Measurements from ENCODE around the gene STAB2.

STAB2 gene

GRCh38 chr12:103755425-103755824 lies 168.4 kb downstream of the STAB2 start:
- DNase-seq, result no peak

GRCh38 chr12:103756443-103756842 lies 169.4 kb downstream of the STAB2 start:
- DNase-seq, result no peak

DNA sequence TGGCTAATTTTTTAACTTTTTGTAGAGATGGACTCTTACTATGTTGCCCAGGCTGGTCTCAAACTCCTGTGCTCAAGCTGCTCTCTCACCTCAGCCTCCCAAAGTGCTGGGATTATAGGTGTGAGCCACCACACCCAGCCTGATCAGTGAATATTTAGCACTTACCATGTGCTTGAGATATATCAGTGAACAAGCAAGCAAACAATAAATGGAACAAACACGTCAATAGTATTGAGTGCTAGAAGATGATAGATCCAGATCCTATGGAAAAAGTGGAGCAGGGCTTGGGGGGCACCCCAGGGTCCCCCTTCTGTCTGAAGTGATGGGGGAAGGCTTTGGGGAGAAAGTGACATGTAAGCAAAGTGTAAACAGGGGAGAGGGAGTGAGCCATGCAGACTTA lies 170.2 kb downstream of the STAB2 start:
- no peak for DNase-seq

GRCh38 chr12:103758310-103759089 lies 171.4 kb downstream of the STAB2 start:
- DNase-seq, result no peak

DNA sequence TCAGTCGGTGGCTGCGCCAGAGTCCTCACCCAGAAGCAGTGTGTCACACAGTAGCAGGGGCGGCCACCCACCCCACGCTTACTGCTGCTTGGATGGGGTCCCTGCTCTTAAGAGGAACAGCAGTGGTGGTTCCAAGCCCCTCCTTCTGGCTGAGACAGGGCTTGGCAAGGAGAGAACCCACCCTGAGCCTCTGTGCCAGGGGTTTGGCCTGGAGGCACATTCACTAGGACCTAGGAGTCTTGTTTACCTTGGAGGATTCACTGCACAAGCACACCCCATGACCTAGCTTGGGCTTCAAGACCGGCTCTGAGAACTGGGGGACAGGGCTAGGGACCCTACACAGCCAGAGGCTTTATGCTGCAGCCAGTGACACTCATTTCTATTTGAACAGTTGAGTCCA lies 175.4 kb downstream of the STAB2 start:
- DNase-seq, result no peak

DNA sequence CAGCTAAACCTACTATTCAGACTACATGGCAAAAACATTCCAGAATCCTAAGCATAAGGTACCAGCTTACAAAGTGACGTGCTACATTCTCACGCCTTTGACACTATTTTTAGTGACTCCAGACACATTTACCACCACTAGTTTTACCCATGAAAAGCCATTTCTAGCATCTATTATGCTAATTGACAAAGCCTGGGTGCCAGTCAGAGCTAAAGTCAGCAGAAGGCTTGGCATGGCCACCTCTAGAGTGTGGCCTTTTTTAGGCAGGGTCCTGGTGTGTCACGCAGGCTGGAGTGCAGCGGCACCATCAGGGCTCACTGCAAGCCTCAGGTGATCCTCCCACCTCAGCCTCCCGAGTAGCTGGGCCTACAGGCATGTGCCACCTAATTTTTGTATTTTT lies 178.2 kb downstream of the STAB2 start:
- DNase-seq, result no peak

DNA sequence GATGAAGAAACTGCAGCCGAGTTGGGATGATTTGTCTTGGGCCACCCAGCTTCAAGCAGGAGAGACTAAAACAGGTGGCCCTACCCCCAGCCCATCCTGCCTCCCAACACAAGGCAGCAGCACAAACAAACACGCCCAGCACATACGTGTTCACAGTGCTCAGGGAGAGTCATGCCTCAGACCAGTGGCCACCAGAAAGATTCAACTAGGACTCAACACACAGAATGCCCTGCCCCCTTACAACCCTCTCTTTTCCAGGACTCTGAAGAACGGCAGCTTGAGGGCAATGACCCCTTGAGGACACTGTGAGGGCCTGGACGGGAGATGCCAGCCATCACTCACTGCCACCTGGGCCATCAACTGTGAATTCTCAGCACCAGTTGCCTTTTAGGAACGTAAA lies 179.0 kb downstream of the STAB2 start:
- DNase-seq, result no peak

DNA sequence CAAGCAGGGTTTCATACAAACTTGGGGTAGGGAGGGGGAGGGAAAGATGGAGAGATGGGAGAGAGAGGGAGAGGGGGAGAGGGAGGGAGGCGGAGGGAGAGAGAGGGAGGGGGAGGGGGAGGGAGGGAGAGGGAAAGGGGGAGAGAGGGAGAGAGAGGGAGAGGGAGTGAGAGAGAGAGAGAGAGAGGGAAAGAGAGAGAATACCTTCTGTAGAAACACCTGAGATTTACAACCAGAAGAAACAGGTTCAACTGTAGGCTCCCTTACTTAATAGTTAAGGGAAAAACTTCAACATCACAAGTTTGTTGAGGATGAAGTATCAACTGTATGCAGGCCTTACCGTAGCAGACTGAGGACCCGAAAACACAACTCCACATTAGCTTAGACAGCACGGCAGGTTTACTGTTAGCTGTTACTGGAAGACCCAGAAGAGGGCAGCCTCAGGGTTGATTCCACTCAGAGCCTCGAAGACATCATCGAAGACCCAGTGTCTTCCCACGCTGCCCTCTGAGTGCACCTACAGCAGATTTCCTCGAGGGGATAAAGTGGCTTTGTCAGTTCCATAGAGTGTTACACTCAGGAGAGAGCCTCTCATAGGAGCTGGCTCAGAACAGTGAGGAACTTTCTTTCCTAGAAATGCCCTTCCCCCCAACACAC lies 181.5 kb downstream of the STAB2 start:
- no peak for DNase-seq

- DNase-seq, result no peak
These were observed 182.3 kb downstream of the STAB2 start for GRCh38 chr12:103769240-103769945.

DNA sequence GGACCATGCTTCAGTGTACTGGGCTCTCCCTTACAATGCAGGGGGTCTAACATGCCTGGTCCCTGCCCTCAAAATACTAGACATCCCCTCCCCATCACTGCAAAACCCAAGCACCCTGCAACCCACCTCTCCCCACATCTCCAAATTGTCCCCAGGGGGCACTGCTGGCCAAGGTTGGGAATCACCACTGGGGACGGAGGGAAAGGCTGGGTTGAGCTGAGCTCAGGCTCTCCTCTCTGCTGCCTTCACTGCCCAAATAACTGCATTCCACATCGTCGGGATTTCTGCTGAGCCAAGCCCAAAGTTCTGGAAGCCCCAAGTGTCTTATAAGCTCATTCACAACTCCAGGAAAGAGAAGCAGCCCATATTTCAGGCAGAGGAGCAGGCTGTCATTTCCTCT lies 184.4 kb downstream of the STAB2 start:
- peak; percentile 8 for DNase-seq

- no peak for DNase-seq
These were observed 185.5 kb downstream of the STAB2 start for GRCh38 chr12:103772367-103773108.

DNA sequence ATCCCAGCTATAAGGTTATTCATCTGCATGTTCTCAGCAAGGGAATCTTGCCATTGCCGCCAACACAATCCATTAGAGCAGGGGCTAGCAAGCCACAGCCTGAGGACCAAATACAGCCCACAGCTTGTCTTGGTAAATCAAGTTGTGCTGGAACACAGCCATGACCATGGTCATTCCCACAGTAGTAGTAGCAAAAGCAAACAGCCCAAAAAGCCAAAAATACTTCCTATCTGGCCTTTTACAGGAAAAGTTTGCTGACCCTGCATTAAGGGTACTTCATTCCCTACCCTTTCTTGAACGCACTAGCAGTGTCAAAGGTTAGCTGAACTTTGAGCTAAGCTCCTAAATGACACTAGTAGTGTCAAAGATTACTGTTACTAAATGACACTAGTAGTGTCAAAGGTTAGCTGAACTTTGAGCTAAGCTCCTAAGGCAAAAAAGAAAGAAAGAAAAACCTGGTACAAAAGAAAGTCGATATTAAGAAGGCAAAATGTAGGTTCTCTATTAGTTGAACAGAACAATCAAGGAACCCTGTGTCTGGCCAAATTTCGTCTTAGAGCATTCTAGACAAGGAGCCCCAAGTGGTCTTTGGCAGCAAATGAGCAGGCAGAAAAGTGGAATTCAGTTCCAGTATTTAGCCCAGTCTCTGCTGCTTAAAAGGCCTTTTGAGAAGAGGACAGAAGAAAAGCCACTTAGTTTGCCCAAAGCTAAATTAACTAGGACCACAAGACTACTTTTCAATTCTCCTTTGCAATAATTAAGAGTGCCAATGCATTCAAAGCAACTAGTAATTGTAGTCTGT lies 186.2 kb downstream of the STAB2 start:
- no peak for DNase-seq

DNA sequence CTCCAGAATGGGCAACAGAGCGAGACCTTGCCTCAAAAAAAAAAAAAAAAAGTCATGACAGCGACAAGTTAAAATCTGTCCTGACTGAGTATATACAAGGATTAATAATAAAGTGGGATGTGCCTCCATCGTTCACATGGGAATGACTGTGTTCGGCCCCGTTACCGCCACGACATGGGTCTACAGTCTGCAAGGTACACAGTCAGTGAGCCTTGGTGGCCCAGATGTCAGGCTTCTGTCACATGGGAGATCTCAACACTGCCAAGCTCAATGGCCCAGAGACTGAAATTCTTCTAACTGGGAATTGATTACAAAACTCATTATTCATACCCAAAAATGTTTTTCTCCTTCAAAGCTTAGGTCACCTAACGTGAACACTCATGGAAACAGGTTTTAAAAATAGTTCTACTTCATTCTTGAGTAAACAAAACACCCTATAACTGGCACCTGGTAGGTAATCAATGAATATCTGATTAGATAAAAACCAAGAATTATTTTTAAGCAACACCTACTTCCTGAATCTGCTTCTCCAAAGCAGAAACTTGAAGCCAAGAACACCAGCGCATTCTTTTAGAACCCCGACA lies 188.0 kb downstream of the STAB2 start:
- no peak for DNase-seq

GRCh38 chr12:103778781-103779180 lies 191.7 kb downstream of the STAB2 start:
- no peak for DNase-seq

- DNase-seq, result peak; percentile 16
These were observed 192.5 kb downstream of the STAB2 start for GRCh38 chr12:103779410-103780092.

DNA sequence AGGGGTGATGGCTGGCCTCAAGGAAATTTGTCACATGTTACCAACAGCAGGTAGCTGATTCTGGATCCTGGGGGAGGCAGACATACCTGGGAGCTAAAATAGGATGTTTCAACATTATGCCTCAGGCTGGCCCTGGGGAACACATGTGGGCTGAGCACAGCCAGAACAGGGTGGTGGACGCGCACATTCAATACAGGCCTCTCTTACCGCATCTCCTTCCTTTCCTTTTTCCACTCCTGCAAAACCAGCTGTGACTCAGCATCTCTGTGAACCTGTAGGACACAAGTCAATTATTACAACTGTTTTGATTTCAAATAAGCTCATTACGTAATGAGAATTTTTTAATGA lies 193.0 kb downstream of the STAB2 start:
- DNase-seq, result peak; percentile 15

GRCh38 chr12:103780992-103781391 lies 193.9 kb downstream of the STAB2 start:
- DNase-seq, result no peak

DNA sequence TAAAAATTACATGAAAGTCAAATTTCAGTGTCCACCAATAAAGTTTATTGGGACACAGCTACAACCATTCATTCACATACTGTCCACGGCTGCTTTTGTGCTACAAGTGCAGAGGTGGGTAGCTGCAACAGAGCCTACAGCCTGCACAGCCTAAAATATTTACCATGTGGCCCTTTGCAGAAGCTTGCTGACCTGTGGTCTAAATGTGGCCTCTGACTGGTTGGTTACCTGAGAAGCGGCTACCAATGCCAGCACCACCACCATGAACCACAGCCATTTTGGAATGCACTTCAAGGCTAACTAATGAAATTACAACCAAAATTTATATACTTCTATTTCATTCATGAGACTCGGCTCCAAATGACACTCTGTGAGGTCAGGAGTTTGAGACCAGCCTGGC lies 195.3 kb downstream of the STAB2 start:
- no peak for DNase-seq

DNA sequence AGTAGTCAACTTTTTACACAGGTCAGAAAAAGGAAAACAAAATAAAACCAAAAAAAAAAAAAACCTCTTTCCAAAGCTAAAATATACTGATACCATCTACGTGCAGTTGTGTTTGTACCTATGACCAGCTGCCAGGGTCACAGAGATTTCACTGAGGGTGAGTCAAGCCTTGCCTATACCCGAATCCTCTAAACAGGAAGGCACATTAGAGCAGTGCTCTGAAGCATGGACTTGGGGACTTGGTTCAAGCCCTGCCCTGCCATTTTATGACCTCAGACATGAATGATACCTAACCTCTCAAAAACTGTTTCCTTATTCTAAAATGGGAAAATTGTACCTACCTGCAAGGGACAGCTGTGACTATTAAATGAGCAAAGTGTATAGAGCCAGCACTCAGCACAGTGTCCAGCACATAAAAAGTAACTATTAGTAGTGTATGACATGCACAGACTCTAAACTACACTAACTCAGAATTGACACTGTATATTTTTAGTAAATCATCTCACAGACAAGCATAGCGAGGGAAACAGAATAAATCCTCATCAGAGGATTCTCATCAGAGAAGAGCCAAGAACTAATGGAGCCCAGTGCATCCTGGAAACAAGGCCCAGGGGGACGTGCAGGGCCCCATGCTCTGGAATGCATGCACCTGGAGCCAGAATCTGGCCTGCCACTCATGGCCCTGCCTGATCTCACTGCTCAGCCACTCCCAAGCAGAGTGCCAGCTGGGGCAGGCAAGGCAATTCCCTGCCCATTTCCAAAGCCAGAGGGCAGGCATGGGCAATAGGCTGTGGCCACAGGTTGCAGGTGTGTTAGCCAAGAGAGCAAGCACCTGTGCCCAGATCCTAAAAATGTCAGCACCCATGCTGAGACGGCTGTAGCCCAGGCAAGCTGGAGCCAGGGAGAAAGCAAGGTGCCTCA lies 196.9 kb downstream of the STAB2 start:
- DNase-seq, result no peak
